Gastrocnemius medialis (tissue), 4 donors: ENCODE results near the gene USP15. TPM values are rescaled to one million over a fixed set of nuclear protein-coding genes. Genes with fewer than 3 reads are reported as not detected.
"Not testable (repeated sequence)": the region's sequence is repeated elsewhere in the genome, so short reads cannot be mapped to it uniquely, and the experiment has no call there.

Source experiments
- ATAC-seq, 2 donors: fragments of 150-250 bp; one replicate each; pipeline ENCODE4 v1.9.1; 2016
- DNase-seq, 2 donors: peaks; one replicate each; pipeline ENCODE4 v3.0.0-alpha.2; 2019
- H3K27ac ChIP-seq, 4 donors: fragments of 200-600 bp; sonication (generic); 1 replicate in 1 of 4; 2 replicates in 3 of 4; pipeline ENCODE4 v1.5.1; 2016 to 2018; ENCODE audit warnings: mild to moderate bottlenecking in 2 of 4, moderate library complexity in 1 of 4
- H3K27me3 ChIP-seq, 3 donors: fragments of 200-600 bp; sonication (generic) in 2 of 3; 1 replicate in 1 of 3; 2 replicates in 2 of 3; pipeline versions ENCODE4 v1.5.1 to v1.6.0; 2016 to 2019; ENCODE audit warnings: mild to moderate bottlenecking in 1 of 3, moderate library complexity in 1 of 3
- H3K36me3 ChIP-seq, 2 donors: fragments of 200-600 bp; sonication (generic) in 1 of 2; one replicate each; pipeline ENCODE4 v1.5.1; 2017 to 2018
- H3K4me1 ChIP-seq, 2 donors: fragments of 200-600 bp; sonication (generic) in 1 of 2; one replicate each; pipeline ENCODE4 v1.5.1; 2016 to 2017; ENCODE audit warnings: mild to moderate bottlenecking in 2 of 2
- H3K4me3 ChIP-seq, 4 donors: fragments of 200-600 bp; sonication (generic) in 3 of 4; 1 replicate in 1 of 4; 2 replicates in 3 of 4; pipeline ENCODE4 v1.5.1; 2016 to 2019; ENCODE audit warnings: mild to moderate bottlenecking in 2 of 4
- H3K9me3 ChIP-seq, 3 donors: fragments of 200-600 bp; sonication (generic) in 2 of 3; 1 replicate in 1 of 3; 2 replicates in 2 of 3; pipeline ENCODE4 v1.5.1; 2016 to 2019
- POLR2A ChIP-seq, 2 donors: fragments of 450-650 bp; IDR thresholded peaks; one replicate each; pipeline ENCODE4 v1.6.1; 2017; ENCODE audit warnings: antibody characterized with exemption in 2 of 2, mild to moderate bottlenecking in 2 of 2, moderate library complexity in 2 of 2
- in situ Hi-C, 4 donors: fragments of 200-750 bp; cut with MboI; loops; one replicate each; pipeline versions ENCODE4 v1.15.0 to v1.8.0; 2017; ENCODE audit warnings: low sequenced_read_pairs in 4 of 4
- intact Hi-C: fragments of 100-400 bp; cut with DNase I; formaldehyde crosslinking; loops from one replicate; pipeline ENCODE4 v1.15.1; 2023; ENCODE audit warnings: low total_unique reads
- total RNA-seq, 4 donors: library from RNA; depleted of rRNA; stranded (reverse); fragments of >200 nt; gene quantifications; one replicate each; pipeline versions ENCODE4 v1.1.0 to v1.2.3, GENCODE V29; 2016
- TF ChIP-seq, protein P1 (sequence below), 5 experiments: fragments of 450-650 bp in 3 of 5; fragments of 200-600 bp in 2 of 5; sonication (generic) in 2 of 5; IDR thresholded peaks in 4 of 5; conservative IDR thresholded peaks in 1 of 5; 1 replicate in 4 of 5; 2 replicates in 1 of 5; pipeline ENCODE4 v1.5.1; 2016 to 2019; ENCODE audit warnings: antibody characterized with exemption in 5 of 5, mild to moderate bottlenecking in 3 of 5, moderate library complexity in 3 of 5

The USP15 gene
- total RNA-seq, 4 donors from 2014 or later, result 49.0 to 93.6 (median 50.6) TPM

DNA sequence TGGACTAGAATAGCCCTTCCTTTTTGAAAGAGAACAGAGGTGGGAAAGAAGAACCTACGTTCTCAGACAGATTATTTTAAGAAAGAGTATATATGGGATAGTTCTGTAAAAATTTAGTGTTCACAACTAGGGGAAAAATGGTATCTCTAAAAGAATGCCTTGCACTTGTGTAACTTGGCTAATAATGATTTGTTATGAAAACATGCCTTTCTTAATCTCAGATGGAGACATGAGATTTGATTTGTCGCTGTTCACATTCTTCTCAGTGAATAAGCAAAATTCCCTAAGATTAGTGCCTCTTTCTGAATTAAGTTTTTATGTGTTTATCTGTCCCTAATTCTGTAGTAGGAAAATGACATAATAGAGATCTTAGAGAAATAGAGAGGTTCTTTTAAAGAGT lies 100.8 kb downstream of the USP15 start:
- Histone ChIP-seq H3K9me3 (no peaks in the 10 kb centered on the region), H3K36me3 (peaks cover 0 to 9% of the 10 kb centered on the region in 2 donors), H3K4me3 (no peak overlapping the region), H3K4me1 (peaks cover 14 to 23% of the 10 kb centered on the region in 2 donors), H3K27me3 (no peaks in the 10 kb centered on the region), H3K27ac (peak overlapping the region in 3 of 4 donors; percentile 8 to 32 (median 14))
- no peak for TF ChIP-seq POLR2A (IDR thresholded peaks at IDR 0.05)
- TF ChIP-seq, protein P1, sequence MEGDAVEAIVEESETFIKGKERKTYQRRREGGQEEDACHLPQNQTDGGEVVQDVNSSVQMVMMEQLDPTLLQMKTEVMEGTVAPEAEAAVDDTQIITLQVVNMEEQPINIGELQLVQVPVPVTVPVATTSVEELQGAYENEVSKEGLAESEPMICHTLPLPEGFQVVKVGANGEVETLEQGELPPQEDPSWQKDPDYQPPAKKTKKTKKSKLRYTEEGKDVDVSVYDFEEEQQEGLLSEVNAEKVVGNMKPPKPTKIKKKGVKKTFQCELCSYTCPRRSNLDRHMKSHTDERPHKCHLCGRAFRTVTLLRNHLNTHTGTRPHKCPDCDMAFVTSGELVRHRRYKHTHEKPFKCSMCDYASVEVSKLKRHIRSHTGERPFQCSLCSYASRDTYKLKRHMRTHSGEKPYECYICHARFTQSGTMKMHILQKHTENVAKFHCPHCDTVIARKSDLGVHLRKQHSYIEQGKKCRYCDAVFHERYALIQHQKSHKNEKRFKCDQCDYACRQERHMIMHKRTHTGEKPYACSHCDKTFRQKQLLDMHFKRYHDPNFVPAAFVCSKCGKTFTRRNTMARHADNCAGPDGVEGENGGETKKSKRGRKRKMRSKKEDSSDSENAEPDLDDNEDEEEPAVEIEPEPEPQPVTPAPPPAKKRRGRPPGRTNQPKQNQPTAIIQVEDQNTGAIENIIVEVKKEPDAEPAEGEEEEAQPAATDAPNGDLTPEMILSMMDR (IDR thresholded peaks at IDR 0.05 in 4 of 5, conservative IDR thresholded peaks at IDR 0.05 in 1 of 5), result no peak
- in situ Hi-C loops, result no loop called here
- ATAC-seq (no peak), DNase-seq (no peak)
- intact Hi-C loops, result no loop called here

DNA sequence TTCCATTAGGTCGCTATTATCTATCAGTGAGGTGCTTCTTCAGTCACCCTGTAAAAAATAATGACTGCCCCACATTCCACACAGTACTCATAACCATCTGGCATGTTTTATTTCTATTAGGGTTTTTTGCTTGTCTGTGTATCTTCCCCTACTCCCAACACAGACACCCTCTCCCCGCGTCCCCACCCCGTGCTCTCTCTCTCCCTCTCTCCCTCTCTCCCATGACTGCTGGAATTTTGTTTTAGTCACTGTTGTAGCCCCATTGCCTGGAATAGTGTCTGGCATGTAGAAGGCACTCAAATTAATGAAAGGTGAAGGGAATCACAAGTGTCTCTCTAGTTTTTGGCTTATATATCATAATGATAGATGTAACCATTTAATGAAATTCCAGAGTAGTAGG lies 103.3 kb downstream of the USP15 start:
- Histone ChIP-seq H3K27me3 (no peaks in the 10 kb centered on the region), H3K27ac (no peak overlapping the region), H3K9me3 (no peaks in the 10 kb centered on the region), H3K36me3 (no peaks in the 10 kb centered on the region), H3K4me3 (no peak overlapping the region), H3K4me1 (peaks cover 14 to 23% of the 10 kb centered on the region in 2 donors)
- DNase-seq (no peak), ATAC-seq (no peak)
- intact Hi-C loops, result no loop called here
- no peak for TF ChIP-seq POLR2A (IDR thresholded peaks at IDR 0.05)
- TF ChIP-seq, protein P1 (IDR thresholded peaks at IDR 0.05 in 4 of 5, conservative IDR thresholded peaks at IDR 0.05 in 1 of 5), result no peak
- in situ Hi-C loops, result no loop called here

DNA sequence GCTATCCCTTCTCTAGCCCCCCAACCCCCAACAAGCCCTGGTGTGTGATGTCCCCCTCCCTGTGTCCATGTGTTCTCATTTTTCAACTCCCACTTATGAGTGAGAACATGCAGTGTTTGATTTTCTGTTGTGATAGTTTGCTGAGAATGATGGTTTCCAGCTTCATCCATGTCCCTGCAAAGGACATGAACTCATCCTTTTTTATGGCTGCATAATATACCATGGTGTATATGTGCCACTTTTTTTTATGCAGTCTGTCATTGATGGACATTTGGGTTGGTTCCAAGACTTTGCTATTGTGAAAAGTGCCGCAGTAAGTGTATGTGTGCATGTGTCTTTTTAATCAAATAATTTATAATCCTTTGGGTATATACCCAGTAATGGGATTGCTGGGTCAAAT lies 104.5 kb downstream of the USP15 start:
- DNase-seq, ATAC-seq, H3K27ac ChIP-seq, H3K9me3 ChIP-seq, in situ Hi-C loops, H3K36me3 ChIP-seq, intact Hi-C loops, H3K4me3 ChIP-seq, H3K27me3 ChIP-seq: not testable (repeated sequence)
- peaks cover 14 to 23% of the 10 kb centered on the region in 2 donors for H3K4me1 ChIP-seq

DNA sequence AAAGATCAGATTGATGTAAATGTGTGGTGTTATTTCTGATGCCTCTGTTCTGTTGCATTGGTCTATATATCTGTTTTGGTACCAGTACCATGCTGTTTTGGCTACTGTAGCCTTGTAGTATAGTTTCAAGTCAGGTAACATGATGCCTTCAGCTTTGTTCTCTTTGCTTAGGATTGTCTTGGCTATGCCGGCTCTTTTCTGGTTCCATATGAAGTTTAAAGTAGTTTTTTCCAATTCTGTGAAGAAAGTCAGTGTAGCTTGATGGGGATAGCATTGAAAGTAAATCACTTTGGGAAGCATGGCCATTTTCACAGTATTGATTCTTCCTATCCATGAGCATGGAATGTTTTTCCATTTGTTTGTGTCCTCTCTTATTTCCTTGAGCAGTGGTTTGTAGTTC lies 105.6 kb downstream of the USP15 start:
- intact Hi-C loops, H3K9me3 ChIP-seq, ATAC-seq, H3K36me3 ChIP-seq, in situ Hi-C loops, DNase-seq, H3K27me3 ChIP-seq, H3K4me3 ChIP-seq, H3K27ac ChIP-seq: not testable (repeated sequence)
- peaks cover 14 to 21% of the 10 kb centered on the region in 2 donors for H3K4me1 ChIP-seq

DNA sequence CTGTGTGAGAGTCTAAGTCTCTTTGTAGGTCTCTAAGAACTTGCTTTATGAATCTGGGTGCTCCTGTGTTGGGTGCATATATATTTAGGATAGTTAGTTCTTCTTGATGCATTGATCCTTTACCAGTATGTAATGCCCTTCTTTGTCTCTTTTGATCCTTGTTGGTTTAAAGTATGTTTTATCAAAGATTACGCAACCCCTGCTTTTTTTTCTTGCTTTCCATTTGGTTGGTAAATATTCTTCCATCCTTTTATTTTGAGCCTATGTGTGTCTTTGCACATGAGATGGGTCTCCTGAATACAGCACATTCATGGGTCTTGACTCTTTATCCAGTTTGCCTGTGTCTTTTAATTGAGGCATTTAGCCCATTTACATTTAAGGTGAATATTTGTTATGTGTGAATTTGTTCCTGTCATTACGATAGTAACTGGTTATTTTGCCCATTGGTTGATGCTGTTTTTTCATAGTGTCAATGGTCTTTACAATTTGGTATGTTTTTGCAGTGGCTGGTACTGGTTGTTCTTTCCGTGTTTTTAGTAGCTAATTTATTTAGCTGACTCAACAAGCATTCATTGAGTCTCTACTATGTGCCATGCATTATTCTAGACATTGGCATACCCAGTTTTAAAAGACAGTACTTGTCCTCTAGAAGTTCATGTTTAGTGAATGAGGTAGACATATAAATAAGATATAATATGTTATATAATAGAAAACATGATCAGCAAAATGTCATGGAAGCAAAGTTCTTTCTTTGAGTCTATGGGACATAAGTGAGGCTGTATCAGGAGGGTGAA lies 108.4 kb downstream of the USP15 start:
- DNase-seq, ATAC-seq, H3K4me3 ChIP-seq, intact Hi-C loops, H3K27me3 ChIP-seq, H3K36me3 ChIP-seq, in situ Hi-C loops, H3K27ac ChIP-seq, H3K9me3 ChIP-seq: not testable (repeated sequence)
- peaks cover 22% of the 10 kb centered on the region in 2 donors for H3K4me1 ChIP-seq

DNA sequence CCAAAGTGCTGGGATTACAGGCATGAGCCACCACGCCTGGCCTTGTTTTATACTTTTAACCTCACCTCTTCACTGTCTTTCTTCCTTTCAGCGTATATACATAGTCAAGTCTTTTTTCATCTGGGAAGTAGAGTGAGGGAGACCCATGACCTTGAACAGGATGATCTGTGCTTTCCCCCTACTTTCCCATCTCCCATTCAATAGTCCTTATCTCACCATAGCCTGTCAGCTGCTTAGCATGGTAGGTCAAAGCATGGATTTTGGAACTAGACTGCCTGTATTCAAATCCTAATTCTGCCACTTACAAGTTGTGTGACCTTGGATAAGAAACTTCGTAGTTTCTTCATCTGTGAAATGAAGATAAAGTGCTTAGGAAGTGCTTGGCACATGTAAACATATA lies 110.0 kb downstream of the USP15 start:
- Histone ChIP-seq H3K36me3 (no peaks in the 10 kb centered on the region), H3K4me3 (no peak overlapping the region), H3K9me3 (no peaks in the 10 kb centered on the region), H3K27me3 (no peaks in the 10 kb centered on the region), H3K4me1 (peaks cover 22 to 25% of the 10 kb centered on the region in 2 donors), H3K27ac (no peak overlapping the region)
- TF ChIP-seq, protein P1 (IDR thresholded peaks at IDR 0.05 in 4 of 5, conservative IDR thresholded peaks at IDR 0.05 in 1 of 5), result no peak
- no peak for TF ChIP-seq POLR2A (IDR thresholded peaks at IDR 0.05)
- in situ Hi-C loops, result no loop called here
- intact Hi-C loops, result no loop called here
- no peak for ATAC-seq
- DNase-seq, result no peak
